Fibroblast of gingiva (primary cell): ENCODE measurements around the gene RBM38.

Experiments
- DNase-seq: peaks from one replicate; pipeline ENCODE4 v3.0.0-alpha.2; 2011; ENCODE audit warnings: low read depth

RBM38 gene

DNA sequence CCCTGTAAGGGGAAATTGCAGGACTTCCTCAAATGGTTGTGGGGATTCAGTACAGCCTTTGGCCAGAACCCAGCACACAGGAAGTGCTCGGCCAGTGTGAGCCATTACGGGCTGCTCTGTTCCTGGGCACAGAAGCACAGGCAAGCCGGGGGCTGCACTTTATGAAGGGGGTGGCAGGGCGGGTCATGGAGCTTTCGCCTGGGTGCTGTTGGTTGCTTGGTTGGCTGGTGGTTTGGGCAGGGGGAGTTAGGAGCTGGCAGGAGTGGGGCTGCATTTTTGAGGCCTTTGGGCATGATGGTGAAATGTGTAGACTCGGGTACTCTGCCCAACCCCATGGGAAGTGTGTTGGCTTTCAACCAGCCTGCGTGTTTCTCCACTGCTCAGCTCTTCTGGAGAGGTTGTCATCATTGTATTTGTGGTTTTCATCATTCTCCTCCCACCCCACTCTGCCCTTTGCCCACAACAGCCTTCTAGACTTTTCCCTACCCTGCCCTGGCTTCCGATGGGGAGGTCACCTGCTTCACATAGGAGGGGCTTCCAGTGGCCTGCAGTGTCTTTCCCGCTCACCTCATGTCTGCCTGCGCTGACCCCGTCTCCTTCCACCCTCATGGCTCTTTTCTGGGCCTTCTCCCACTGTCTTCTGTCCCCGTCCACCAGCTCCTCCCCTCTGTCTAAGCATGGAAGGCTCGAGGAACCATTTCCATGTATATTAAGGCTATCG lies 16.1 kb upstream of the RBM38 start:
- peak; percentile 36 for DNase-seq

DNA sequence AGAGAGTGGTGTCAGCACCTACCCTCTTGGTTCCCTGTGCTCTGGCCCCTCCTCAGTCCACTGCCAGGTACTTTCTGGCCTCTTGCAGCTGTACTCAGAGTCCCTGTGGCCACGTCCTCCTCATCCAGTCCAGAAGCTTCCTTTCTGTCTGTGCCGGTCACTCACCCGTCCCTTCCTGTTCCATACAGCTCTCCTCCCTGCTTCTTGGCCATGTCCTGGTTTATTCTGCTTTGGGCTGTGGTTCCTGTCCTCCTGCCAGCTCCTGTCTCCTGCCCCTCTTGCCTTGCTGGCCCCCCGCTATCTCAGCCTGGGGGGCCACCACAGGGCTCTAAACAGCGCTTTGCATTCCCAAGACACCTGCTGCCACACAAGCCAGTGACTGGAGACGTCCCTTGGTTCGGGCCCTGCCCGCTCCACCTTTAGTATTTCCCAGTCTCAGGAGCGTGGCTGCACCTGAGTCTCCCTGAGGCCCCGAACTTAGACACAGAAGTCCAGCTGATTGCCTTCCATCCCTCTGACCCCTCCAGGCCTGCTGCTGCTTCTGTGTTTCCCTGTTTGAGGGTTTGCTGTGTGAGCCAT lies 15.5 kb upstream of the RBM38 start:
- DNase-seq: no peak

DNA sequence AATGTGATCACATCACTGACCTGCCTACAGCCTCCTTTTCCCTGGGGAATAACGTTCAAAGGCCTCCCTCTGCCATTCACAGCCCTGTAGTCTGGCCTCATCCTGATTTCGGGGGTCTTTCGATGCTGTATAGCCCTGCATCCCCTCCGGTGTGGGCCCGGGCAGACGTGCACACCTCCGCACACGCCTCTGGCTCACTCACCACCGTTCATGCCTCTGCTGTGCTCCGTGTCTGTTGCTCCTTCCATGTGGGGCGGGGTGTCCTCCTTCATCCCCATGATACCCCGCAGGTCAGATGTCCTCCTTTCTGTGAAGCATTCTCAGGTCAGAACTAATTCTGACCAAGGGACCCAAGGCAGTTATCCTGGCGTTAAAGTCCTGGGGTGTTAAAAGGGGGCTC lies 13.8 kb upstream of the RBM38 start:
- no peak for DNase-seq

DNA sequence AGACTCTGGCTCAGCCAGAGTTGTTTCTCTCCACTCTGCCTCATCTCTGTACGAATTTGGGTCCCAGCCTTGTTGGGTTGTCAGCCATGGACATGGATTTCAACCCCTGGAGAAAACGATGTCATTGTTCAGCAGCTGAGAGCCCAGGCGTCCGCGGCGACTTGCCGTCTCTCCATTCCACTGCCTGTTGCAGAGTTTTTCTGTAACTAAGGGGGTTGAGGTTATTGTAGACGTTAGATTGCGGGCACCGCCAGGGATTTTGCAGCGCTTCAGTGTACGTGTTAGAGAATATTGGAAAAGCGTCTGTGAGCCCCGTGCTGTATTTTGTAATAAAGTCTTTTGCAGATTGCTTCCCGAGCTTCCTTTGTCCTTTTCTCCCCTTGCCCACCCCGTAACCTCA lies 13.1 kb upstream of the RBM38 start:
- DNase-seq: no peak

DNA sequence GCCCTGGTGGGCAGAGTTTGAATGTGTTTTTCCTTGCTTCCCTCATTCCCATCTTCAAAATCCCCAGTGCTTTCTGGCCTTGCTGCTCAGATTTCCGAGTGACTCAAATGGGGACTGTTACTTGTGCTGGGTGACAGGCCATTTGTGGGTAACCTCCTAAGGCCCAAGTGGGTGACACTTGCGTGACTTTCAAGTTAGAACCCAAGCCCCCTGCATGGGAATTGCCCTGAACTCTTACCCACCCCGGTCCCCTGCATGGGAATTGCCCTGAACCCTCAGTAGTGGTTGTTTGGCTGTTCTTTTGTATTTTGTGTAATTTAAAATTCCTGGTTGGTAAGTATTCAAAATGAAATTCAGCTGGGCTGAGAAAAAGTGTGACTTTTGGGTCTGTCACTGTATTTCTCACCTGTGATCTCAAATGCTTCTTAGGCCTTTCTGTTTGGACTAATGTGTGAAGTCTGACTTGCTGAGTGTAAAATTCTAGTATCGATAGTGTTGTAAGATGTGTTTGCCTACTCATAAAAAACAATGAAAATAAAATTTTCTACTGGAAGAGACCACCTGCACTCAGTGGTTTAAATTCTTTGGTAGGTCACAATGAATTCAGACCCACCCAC lies 12.4 kb upstream of the RBM38 start:
- no peak for DNase-seq

GRCh38 chr20:57379263-57379647 lies 11.9 kb upstream of the RBM38 start:
- DNase-seq: no peak

DNA sequence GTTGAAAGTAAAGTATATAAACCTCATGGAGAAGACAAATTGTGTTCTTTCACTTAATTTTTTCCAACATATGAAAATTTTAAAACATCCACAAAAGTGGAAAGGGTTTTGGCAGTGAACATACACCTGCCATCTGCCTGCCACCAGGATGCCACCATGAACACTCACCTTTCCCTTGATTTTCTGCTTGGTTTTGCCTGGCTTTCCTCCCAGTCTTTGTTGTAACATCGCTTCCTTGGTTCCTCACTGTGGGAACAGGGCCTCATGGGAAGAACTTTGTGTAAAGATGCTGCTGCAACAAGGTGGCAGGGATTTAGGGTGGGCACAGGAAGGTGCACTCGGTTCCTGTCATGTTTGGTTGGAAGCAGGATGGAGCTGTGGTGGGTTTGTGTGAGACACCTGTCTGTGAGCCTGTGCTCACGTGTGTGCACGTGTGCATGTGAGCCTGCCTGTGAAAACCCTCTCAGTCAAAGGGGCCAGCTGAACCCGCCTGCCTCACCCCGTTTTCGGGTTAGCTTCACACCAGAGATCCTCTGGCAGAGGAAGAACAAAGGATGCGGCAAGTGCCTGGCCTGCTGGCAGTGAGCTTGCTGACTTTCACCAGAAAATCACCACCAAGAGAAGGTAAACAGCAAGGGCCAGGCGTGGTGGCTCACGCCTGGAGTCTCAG lies 11.0 kb upstream of the RBM38 start:
- no peak for DNase-seq

DNA sequence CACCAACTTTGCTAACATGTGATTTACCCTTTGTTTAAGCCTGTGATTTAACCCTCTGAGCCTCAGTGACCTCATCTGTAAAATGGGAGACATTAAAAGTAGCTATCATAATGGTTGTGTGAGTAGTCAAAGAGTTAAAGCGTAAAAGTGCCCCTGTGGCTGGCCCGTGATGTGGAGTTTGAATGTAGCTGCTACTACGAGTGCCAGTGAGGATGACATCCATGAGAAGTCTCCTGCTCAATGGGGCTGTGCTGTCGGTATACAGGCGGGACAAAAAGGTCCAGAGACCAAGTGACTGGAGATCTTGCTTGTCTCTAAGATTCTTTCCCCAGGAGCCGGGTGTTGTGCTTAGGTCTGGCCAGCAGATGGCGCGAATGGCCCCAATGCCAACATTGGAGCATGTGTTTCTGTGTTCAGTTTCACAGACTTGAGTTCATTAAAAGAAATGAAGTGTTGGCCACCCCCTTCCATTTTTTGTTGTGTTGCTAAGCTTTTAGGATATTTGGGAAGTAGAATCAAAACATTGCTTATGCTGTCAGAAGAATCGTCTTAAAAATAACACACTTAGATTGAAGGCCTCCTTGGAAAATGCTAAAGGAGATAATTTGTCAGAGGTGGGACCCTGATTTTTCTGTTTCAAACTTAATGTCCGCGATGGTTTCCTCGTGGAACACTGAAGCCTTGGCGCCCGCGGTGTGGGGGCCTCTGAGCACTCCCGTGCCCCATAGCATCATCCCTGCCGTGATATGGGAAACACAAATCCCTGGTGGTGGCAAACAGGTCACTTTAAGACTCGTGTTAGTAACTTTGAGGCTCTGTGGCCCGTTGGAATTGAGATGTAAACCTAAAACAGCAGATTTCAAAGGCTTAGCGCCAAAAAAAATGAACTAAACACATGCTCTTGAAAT lies 9.3 kb upstream of the RBM38 start:
- DNase-seq: peak; percentile 58

DNA sequence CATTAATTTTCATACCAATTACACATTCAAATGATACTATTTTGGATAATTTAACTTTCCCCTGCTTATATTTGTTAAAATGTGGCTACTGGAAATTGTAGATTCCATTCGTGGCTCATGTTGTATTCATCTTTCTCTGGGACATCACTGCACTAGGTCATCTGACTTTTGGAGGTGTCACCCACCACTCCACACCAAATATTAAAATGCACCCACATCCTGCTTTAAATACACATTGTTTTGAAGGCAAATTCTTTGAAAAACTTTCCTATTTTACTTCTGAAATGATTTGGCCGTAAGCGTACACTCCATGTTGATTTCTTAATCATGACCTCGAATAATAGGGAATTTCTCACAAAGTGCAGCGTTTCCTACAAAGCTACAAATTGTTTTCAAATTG lies 8.7 kb upstream of the RBM38 start:
- DNase-seq: no peak

DNA sequence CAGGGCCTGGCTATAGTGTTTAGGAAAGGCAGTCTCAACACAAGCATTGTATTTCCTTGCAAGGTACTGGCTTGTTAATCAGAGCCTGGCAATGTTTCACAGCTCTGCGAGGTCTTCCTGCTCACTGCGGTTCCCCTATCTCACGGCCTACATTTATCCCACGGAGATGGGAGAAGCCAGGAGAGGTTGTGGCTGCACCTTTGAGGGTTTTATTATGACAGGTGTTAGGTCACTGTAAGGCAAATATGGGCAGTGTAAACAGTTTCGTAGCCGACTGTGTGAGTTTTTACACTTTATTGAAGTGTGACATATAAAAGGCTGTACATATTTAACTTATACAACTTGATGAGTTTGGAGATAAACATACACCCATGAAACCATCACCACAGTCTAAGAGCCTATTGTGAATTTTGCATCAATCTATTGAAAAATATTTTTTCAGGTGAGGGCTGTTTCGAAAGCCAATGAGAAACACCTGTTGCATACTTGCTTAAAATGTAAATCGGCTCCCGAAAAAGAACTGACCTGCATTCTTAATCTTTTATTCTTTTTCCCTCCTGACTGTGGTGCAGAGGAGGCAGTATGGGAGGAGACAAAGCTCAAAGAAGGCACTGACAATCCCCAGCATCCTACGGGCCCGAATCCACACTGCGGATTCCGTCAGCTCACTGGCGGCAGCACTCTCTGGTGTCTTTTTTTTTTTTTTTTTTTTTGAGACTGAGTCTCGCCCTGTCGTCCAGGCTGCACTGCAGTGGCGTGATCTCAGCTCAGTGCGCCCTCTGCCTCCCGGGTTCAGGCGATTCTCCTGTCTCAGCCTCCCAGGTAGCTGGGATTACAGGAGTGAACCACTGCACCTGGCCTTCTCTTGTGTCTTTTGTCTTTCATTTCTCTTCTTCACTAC lies 7.5 kb upstream of the RBM38 start:
- no peak for DNase-seq

GRCh38 chr20:57384486-57384885 lies 6.7 kb upstream of the RBM38 start:
- no peak for DNase-seq

DNA sequence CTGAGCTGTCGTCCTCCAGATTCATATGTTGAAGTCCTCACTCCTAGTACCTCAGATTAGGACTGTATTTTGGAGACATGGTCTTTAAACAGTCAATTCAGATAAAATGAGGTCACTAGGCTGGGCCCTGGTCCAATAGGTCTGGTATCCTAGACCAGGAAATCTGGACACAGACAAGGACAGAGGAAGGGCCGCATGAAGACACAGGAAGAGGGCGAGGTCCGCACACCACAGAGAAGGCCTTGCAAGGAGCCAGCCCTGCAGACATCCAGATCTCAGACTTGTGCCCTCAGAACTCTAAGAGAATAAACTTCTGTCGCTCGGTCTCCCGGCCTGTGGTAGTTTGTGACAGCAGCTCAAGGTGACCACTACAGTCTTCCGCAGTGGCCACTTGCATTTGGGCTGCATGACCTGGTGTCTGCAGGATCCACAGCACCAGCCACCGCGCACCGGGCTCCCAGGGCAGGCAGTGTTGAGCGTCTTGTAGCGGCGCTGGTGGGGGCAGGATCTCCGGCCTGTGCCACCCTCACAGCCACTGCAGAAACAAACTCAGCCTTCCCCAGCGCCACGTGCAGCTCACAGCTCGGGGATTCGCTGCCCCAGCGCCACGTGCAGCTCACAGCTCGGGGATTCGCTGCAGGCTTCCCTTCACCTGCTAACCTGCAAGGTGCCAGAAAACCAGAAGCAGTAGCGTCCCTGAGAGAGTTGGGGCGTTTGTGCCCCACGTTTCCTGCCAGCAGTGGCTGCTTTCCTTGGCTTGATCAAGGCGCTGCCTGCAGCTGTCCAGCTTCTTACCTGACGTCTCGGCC lies 6.0 kb upstream of the RBM38 start:
- DNase-seq: no peak

DNA sequence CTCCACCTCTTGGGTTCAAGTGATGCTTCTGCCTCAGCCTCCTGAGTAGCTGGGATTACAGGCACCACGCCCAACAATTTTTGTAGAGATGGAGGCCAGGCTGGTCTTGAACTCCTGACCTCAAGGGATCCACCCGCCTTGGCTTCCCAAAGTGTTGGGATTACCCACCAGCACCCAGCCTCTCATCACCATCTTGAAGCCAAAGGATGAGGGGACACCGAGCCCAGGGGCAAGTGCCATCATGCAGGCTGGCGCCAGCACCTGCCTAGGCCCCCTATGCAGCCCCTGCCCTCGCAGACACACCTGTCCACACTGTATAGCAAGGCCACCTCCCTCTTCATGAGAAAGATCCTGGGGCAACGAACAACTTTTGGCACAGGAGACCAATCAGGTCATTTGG lies 5.3 kb upstream of the RBM38 start:
- DNase-seq: no peak

GRCh38 chr20:57386762-57387161 lies 4.4 kb upstream of the RBM38 start:
- DNase-seq: no peak

DNA sequence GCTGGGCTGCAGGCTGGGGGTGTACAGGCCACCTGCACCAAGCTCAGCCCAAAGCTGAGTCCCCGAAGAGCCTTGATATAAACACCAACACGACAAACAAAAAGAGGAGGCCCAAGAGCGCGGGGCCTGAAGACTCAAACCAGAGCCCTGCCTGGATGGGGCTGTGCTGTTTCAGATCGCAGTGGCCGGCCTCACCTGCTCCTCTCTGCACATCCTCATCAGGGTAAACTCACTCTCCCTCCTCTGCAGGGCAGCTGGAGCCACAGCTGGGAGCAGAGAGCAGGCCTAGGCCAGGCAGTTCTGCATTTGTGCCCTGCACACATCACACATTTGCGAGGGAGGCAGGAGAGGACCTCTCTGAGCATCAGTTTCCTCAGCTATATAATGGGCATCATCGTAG lies 3.7 kb upstream of the RBM38 start:
- DNase-seq: no peak

DNA sequence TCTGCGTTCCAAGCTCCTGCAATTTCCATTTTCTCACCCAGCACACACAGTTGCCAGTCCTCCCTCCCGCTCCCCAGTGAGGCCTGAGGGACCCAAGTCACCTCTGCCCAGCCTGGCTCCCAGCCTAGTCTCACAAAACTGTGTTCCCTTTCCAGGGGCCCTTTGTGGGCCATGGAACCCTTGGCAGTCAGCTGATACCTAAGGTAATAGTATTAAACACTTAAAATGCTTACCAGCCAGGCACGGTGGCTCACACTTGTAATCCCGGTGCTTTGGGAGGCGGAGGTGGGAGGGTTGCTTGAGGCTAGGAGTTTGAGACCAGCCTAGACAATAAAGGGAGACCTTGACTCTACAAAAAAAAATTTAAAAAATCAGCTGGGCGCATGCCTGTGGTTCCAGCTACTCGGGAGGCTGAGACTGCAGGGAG lies 3.2 kb upstream of the RBM38 start:
- no peak for DNase-seq

DNA sequence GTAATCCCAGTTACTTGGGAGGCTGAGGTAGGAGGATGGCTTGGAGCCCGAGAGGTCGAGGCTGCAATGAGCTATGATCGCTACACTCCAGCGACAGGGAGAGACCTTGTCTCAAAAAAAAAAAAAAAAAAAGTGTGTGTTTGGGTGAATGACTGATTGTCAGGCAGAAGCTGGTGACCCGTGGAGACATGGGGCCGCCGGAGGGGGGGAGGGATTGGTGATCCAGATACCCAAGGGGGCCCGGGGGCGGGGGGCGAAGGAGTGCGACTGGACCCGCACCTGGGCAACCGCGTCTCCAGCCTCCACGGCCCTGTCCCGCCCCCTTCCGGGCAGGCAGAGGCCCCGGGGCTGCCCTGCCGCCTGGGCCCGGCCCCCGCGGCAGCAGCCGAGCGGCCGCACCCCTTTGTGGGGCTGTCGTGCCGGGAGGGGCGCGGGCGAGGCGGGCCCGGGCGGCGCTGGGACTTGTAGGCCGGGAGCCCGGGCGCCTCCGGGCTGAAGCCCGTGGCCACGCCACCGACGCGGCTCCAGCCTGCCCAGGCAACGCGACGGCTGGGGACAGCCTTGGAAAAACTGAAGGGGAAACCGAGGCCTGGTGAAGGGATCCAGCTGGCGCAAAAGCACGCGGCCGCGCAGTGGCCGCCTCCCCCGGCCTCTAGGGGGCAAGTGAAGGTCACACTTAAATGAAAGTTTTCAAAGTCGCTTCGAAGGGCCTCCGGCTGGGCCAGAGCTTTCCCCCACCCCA lies 2.1 kb upstream of the RBM38 start:
- peak; percentile 71 for DNase-seq

GRCh38 chr20:57389695-57390603 lies 1.2 kb upstream of the RBM38 start:
- DNase-seq: no peak
